H9 (cell line): ENCODE data around the gene PAX1. TPM values are rescaled to one million over a fixed set of nuclear protein-coding genes. Genes with fewer than 3 reads are reported as not detected.

Source experiments
- DNase-seq: peaks from one replicate; pipeline ENCODE4 v3.0.0-alpha.2; 2017
- H2AFZ ChIP-seq: one replicate; pipeline ENCODE4 v1.6.1; 2013; ENCODE audit warnings: mild to moderate bottlenecking, low read length, control low read depth, moderate library complexity
- H2AK5ac ChIP-seq: 2 replicates; pipeline ENCODE4 v1.6.1; 2013; ENCODE audit warnings: low read length, control low read depth, mixed read lengths; ENCODE audit not compliant: insufficient read length
- H2BK120ac ChIP-seq: one replicate; pipeline ENCODE4 v1.6.1; 2013; ENCODE audit warnings: low read depth, mild to moderate bottlenecking, low read length, control low read depth, inconsistent platforms; ENCODE audit not compliant: poor library complexity, severe bottlenecking
- H2BK12ac ChIP-seq: 2 replicates; pipeline ENCODE4 v1.6.1; 2013; ENCODE audit warnings: low read length, control low read depth, mixed read lengths, low read depth; ENCODE audit not compliant: insufficient read length
- H2BK15ac ChIP-seq: 2 replicates; pipeline ENCODE4 v1.6.1; 2013; ENCODE audit warnings: low read depth, low read length, control low read depth
- H2BK20ac ChIP-seq: one replicate; pipeline ENCODE4 v1.6.1; 2013; ENCODE audit warnings: low read depth, mild to moderate bottlenecking, low read length, control low read depth, inconsistent platforms; ENCODE audit not compliant: poor library complexity, severe bottlenecking
- H2BK5ac ChIP-seq: 2 replicates; pipeline ENCODE4 v1.6.1; 2013; ENCODE audit warnings: low read length, control low read depth, mixed read lengths; ENCODE audit not compliant: insufficient read length
- H3K14ac ChIP-seq: 2 replicates; pipeline ENCODE4 v1.6.1; 2013; ENCODE audit warnings: low read length, control low read depth; ENCODE audit not compliant: insufficient read depth
- H3K18ac ChIP-seq: 2 replicates; pipeline ENCODE4 v1.6.1; 2013; ENCODE audit warnings: low read depth, mild to moderate bottlenecking, mixed read lengths, low read length, control low read depth; ENCODE audit not compliant: insufficient read length
- H3K23ac ChIP-seq: 2 replicates; pipeline ENCODE4 v1.6.1; 2013; ENCODE audit warnings: low read length, control low read depth, mixed read lengths, low read depth; ENCODE audit not compliant: insufficient read length
- H3K23me2 ChIP-seq: 2 replicates; pipeline ENCODE4 v1.6.1; 2013; ENCODE audit warnings: low read depth, mild to moderate bottlenecking, mixed read lengths, low read length, control low read depth; ENCODE audit not compliant: insufficient read length, poor library complexity, severe bottlenecking
- H3K27ac ChIP-seq: 2 replicates; pipeline ENCODE4 v1.5.1; 2013; ENCODE audit warnings: low read length, control low read depth, mixed read lengths, low read depth; ENCODE audit not compliant: insufficient read length
- H3K27me3 ChIP-seq: 2 replicates; pipeline ENCODE4 v1.6.1; 2013; ENCODE audit warnings: low read length, control low read depth, inconsistent platforms; ENCODE audit not compliant: insufficient read depth
- H3K4ac ChIP-seq: 2 replicates; pipeline ENCODE4 v1.6.1; 2013; ENCODE audit warnings: low read depth, mild to moderate bottlenecking, control low read depth, inconsistent platforms, low read length, moderate library complexity
- H3K4me1 ChIP-seq: 2 replicates; pipeline ENCODE4 v1.6.1; 2013; ENCODE audit warnings: low read length, control low read depth, inconsistent platforms; ENCODE audit not compliant: insufficient read depth
- H3K4me2 ChIP-seq: 2 replicates; pipeline ENCODE4 v1.6.1; 2013; ENCODE audit warnings: low read length, control low read depth, mixed read lengths; ENCODE audit not compliant: insufficient read length, insufficient read depth
- H3K56ac ChIP-seq: 2 replicates; pipeline ENCODE4 v1.6.1; 2013; ENCODE audit warnings: low read depth, mild to moderate bottlenecking, mixed read lengths, low read length, control low read depth; ENCODE audit not compliant: insufficient read length
- H3K79me1 ChIP-seq: 2 replicates; pipeline ENCODE4 v1.6.1; 2013; ENCODE audit warnings: low read depth, mild to moderate bottlenecking, moderate library complexity, low read length, control low read depth, inconsistent platforms; ENCODE audit not compliant: insufficient read depth, poor library complexity, severe bottlenecking
- H3K79me2 ChIP-seq: 2 replicates; pipeline ENCODE4 v1.6.1; 2013; ENCODE audit warnings: low read length, control low read depth, inconsistent platforms; ENCODE audit not compliant: insufficient read depth
- H3K9ac ChIP-seq: 2 replicates; pipeline ENCODE4 v1.6.1; 2013; ENCODE audit warnings: low read length, control low read depth, mixed read lengths; ENCODE audit not compliant: insufficient read length; ENCODE audit errors: extremely low read depth
- H3K9me3 ChIP-seq: one replicate; pipeline ENCODE4 v1.6.1; 2013; ENCODE audit warnings: low read depth, low read length, inconsistent platforms; ENCODE audit not compliant: control insufficient read depth
- H3T11ph ChIP-seq: one replicate; pipeline ENCODE4 v1.6.1; 2013; ENCODE audit warnings: mild to moderate bottlenecking, low read length, control low read depth, inconsistent platforms
- H4K20me1 ChIP-seq: one replicate; pipeline ENCODE4 v1.6.1; 2013; ENCODE audit not compliant: control insufficient read depth, insufficient read length, insufficient read depth
- H4K5ac ChIP-seq: 2 replicates; pipeline ENCODE4 v1.6.1; 2013; ENCODE audit warnings: low read depth, mild to moderate bottlenecking, mixed read lengths, low read length, control low read depth; ENCODE audit not compliant: insufficient read length
- H4K8ac ChIP-seq: replicated peaks from 2 replicates; pipeline ENCODE4 v1.6.1; 2013; ENCODE audit warnings: low read length, control low read depth, mixed read lengths, low read depth; ENCODE audit not compliant: insufficient read length
- H4K91ac ChIP-seq: 2 replicates; pipeline ENCODE4 v1.6.1; 2013; ENCODE audit warnings: low read depth, mild to moderate bottlenecking, moderate library complexity, mixed read lengths, low read length, control low read depth; ENCODE audit not compliant: insufficient read length
- H3K27ac Mint-ChIP-seq, 3 experiments: 2 replicates in 2 of 3; 3 replicates in 1 of 3; pipeline ENCODE4 v1.8.0; 2020 to 2021; ENCODE audit warnings: mixed read lengths in 3 of 3, mild to moderate bottlenecking in 1 of 3, moderate library complexity in 1 of 3
- H3K27me3 Mint-ChIP-seq: 2 replicates; pipeline ENCODE4 v1.8.0; 2021; ENCODE audit warnings: low read depth, mild to moderate bottlenecking, moderate library complexity, mixed read lengths
- H3K36me3 Mint-ChIP-seq, 3 experiments: 2 replicates in 2 of 3; 3 replicates in 1 of 3; pipeline ENCODE4 v1.8.0; 2020 to 2021; ENCODE audit warnings: low read depth in 3 of 3, mixed read lengths in 3 of 3; ENCODE audit not compliant: insufficient read depth in 1 of 3
- H3K4me1 Mint-ChIP-seq, 2 experiments: 2 replicates each; pipeline ENCODE4 v1.8.0; 2020; ENCODE audit warnings: mixed read lengths in 2 of 2
- H3K4me3 Mint-ChIP-seq, 2 experiments: 2 replicates in 1 of 2; 3 replicates in 1 of 2; pipeline ENCODE4 v1.8.0; 2020 to 2021; ENCODE audit warnings: mild to moderate bottlenecking in 2 of 2, mixed read lengths in 2 of 2, moderate library complexity in 1 of 2
- H3K9me3 Mint-ChIP-seq, 2 experiments: 2 replicates in 1 of 2; 3 replicates in 1 of 2; pipeline ENCODE4 v1.8.0; 2020; ENCODE audit warnings: mild to moderate bottlenecking in 2 of 2, mixed read lengths in 2 of 2, moderate library complexity in 1 of 2
- WGBS: extraction: QIAGEN DNeasy Blood & Tissue Kit; methylation state at CpG from one replicate; pipeline ENCODE4 v1.1.7; 2013; ENCODE audit warnings: missing lambda C conversion rate, low lambda C conversion rate, mixed read lengths; ENCODE audit not compliant: insufficient read length; ENCODE audit errors: extremely low coverage; 5-methylcytosine and 5-hydroxymethylcytosine counted together
- total RNA-seq: library from RNA; stranded (reverse); gene quantifications from 2 replicates; pipeline ENCODE4 v1.2.1, GENCODE V29; 2021
- TF ChIP-seq, protein P1 (sequence below): fragments of 200-600 bp; sonication (generic); conservative IDR thresholded peaks from 3 replicates; pipeline ENCODE4 v1.8.0; 2021; ENCODE audit warnings: antibody characterized with exemption, mild to moderate bottlenecking

The PAX1 gene
- total RNA-seq, 1 experiment from 2014 or later: not detected

DNA sequence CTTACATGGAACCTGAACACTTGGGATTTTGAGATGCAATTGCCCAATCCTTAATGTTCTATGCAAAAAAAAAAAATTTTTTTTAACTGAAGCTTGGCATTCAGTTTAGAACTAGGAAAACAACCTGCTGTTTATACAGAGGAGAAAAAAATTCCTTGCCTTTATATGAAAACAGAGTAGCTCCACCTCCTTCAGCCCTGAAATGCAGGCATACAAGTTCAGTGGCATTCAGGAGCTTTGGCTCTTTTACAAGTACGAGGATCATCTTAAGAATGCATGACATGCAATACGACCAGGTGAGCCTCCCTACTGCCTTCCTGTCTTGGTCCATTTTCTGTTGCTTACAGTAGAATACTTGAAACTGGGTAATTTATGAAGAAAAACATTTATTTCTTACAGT, 20.4 kb downstream of the PAX1 start:
- Mint-ChIP-seq H3K9me3 (no peaks in the 10 kb centered on the region), H3K4me1 (peaks cover 6 to 9% of the 10 kb centered on the region in 2 experiments), H3K4me3 (no peak overlapping the region), H3K27me3 (peaks cover 6% of the 10 kb centered on the region), H3K27ac (no peak overlapping the region), H3K36me3 (no peaks in the 10 kb centered on the region; a peak in 1 of 7 replicates)
- Histone ChIP-seq H2BK120ac (no peak overlapping the region), H2BK5ac (no peak overlapping the region), H3K4ac (no peak overlapping the region), H2AK5ac (no peak overlapping the region), H3K9ac (no peak overlapping the region), H3K27ac (no peak overlapping the region), H3K4me1 (0 out of 2 replicates have a peak, but pooled peaks cover 2% of the 10 kb centered on the region), H3K79me1 (no peaks in the 10 kb centered on the region), H3K27me3 (no peaks in the 10 kb centered on the region), H3K9me3 (no peaks in the 10 kb centered on the region), H3K23me2 (no peaks in the 10 kb centered on the region), H2BK15ac (no peak overlapping the region), H4K8ac (no peak overlapping the region), H3K18ac (no peak overlapping the region), H4K20me1 (no peaks in the 10 kb centered on the region), H3K79me2 (no peaks in the 10 kb centered on the region), H3K23ac (no peak overlapping the region), H2BK12ac (no peak overlapping the region), H2AFZ (no peak overlapping the region), H3K56ac (no peak overlapping the region), H3T11ph (no peak overlapping the region), H2BK20ac (no peak overlapping the region), H3K14ac (no peak overlapping the region), H4K91ac (no peak overlapping the region), H4K5ac (no peak overlapping the region), H3K4me2 (no peak overlapping the region)
- no CpG with 5 or more reads among the region's 2 CpGs for WGBS
- peak; percentile 35 for DNase-seq
- TF ChIP-seq, protein P1, sequence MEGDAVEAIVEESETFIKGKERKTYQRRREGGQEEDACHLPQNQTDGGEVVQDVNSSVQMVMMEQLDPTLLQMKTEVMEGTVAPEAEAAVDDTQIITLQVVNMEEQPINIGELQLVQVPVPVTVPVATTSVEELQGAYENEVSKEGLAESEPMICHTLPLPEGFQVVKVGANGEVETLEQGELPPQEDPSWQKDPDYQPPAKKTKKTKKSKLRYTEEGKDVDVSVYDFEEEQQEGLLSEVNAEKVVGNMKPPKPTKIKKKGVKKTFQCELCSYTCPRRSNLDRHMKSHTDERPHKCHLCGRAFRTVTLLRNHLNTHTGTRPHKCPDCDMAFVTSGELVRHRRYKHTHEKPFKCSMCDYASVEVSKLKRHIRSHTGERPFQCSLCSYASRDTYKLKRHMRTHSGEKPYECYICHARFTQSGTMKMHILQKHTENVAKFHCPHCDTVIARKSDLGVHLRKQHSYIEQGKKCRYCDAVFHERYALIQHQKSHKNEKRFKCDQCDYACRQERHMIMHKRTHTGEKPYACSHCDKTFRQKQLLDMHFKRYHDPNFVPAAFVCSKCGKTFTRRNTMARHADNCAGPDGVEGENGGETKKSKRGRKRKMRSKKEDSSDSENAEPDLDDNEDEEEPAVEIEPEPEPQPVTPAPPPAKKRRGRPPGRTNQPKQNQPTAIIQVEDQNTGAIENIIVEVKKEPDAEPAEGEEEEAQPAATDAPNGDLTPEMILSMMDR: no peak
